HUDEP-2 (cell line): ENCODE results near the gene GRIP2.

Source experiments
- DNase-seq, 76 experiments: peaks; one replicate each; lab custom pipeline; 2025; ENCODE audit not compliant: unreplicated experiment in 76 of 76; lab: John Stamatoyannopoulos, UW

Gene GRIP2

GRCh38 chr3:14508505-14508819 lies 31.7 kb downstream of the GRIP2 start:
- DNase-seq: no peak

DNA sequence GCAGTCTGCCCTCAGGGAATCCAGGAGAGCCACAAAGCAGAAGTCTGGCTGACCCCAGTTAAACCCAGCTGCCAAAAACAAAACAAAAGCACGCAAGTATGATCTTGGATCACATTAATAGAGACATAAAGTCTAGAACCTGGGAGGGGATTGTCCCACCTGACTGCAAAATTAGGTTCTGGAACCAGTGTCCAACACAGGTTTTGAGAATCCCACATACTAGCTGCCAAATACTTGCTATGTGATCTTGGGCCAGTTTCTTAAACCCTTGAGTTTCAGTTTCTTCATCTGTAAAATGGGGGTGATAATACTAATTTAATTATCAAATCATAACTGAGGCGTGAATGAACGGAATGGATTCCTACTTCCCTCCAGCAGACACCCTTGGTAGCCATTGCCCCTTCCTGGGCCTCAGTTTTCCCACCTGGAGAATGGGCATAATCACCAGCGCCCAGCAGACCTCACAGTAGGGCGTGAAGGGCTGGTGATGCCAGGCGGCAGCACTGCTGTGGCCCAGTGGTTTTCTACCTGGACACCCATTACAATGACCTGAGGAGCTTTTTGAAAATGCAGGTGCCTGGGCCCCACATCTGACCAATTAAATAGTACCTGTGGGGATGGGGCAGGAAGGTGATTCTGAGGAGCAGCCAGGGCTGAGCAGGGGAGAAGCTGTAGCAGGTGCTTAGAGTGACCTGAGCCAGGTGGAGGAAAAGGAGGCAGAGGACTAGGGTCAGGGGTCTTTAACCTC lies 32.2 kb downstream of the GRIP2 start:
- no peak for DNase-seq

DNA sequence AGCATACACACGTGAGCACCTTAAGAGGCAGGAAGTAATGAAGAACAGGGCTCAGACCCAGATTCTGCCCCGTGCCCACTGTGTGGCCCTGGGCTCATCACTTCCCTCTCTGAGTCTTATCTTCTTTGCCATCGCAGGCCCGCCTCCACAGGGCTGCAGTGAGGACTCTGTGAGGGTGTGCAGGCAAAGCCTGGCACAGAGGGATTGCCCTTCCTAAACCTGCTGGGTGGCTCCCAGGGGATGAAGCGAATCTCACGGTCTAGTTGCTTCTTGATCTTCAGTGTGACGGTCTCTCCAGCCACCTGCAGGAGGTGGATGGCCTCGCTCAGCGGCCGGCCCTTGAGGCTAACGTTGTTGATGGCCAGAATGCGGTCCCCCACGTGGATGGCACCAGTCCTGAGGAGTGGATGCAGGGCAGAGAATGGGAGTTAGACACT lies 32.8 kb downstream of the GRIP2 start:
- no peak for DNase-seq

GRCh38 chr3:14506626-14507304 lies 33.4 kb downstream of the GRIP2 start:
- no peak for DNase-seq

DNA sequence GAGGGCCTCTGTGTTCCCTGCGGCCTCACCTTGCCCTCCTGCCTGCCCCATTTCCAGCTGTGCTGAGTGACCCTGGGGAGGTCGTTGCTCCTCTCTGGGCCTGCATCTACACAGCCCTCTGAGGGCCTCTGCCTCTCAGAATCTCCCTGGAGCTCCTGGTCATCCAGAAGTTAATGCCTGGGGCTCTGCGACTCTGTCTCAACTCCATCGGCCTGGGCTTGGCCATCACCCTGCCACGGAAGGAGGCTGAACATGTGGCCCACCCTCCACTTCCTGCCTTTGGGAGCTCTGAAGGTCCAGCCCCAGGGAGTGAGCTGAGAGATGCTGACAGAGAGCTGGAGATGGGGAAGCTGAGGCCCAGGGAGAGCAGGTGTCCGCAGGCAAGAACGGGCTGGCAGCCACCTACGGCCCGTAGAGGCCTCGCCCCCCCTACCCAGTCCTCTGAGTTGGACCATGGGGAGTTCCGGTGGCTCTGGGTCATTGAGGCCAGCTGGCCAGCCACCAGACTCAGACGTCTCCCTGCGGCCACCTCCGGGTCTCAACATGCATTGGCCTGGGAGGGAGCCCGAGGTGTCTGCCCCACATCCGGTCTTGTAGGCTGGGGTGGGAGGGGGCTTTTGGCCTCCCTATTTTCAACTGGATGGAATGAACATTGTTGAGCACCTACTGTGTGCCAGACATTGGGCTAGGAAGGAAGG lies 34.2 kb downstream of the GRIP2 start:
- no peak for DNase-seq

- no peak for DNase-seq
Observed at GRCh38 chr3:14505001-14505802, 34.9 kb downstream of the GRIP2 start.

- DNase-seq: no peak
Observed at GRCh38 chr3:14503706-14504065, 36.5 kb downstream of the GRIP2 start.

DNA sequence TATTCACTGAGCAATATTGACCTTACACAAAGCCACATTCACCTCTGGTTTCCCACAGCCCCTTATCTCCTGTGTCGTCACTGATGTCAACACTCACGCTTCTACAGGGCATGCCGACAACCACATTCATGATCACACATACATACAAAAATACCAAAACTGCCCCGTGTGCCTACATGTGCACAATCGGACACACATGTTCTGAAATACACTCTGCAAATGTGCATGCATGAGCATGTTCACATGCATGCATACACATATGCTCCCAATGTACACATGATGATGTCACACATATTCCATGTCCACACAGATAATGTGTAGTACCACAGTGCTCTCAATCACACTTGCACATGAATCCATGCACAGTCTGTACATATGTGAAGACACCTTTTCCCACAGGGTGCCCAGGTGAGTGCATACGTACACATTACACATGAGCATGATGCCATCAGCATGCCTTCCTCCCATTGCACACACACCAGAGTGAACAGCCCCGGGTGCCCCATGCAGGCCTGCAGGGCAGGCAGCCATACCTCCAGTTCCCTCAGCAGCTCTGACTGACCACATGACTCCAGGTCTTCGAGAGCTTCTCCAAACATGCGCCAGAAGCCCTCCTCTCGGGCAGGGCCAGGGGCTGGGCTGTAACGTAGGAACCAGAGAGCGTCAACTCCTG lies 37.0 kb downstream of the GRIP2 start:
- no peak for DNase-seq

DNA sequence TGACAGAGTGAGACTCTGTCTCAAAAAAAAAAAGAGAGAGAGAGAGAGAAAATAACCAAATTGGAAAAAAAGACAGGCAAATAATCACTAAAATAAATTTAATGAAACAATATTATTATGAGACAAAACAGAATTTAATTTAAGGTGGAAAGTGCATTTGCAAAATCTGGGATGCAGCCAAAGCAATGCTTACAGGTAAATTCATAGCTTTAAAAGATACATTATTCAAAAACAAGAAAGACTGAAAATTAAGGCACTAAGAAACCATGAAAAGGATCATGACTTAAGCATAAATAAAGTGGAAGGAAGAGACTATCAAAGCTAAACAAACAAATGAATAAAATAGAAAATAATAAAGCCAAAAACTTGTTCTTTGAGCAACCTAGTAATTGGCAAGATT lies 37.7 kb downstream of the GRIP2 start:
- DNase-seq: no peak

GRCh38 chr3:14497321-14497720 lies 42.8 kb downstream of the GRIP2 start:
- no peak for DNase-seq

GRCh38 chr3:14496351-14496750 lies 43.8 kb downstream of the GRIP2 start:
- DNase-seq: no peak

DNA sequence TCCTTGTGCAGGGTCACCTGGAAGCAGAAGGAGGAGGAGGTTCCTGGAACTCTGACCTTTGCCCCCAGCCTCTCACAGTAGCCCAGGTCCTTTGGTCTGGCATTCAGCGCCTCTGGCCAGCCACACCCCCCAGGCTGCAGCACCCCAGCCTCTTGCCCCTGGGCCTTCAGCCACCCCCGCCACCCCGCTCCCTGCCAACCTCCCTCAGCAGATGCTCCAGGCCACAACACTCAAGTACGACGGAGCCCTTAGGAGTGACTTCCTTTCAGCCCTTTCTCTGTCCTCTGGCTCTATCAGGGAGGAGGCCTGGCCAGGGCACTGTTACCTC lies 45.2 kb downstream of the GRIP2 start:
- DNase-seq: no peak

GRCh38 chr3:14494279-14494972 lies 45.7 kb downstream of the GRIP2 start:
- DNase-seq: no peak

- DNase-seq: no peak
Observed at GRCh38 chr3:14492948-14493881, 46.9 kb downstream of the GRIP2 start.

GRCh38 chr3:14491396-14492190 lies 48.5 kb downstream of the GRIP2 start:
- no peak for DNase-seq

- DNase-seq: no peak
Observed at GRCh38 chr3:14490831-14491230, 49.3 kb downstream of the GRIP2 start.

GRCh38 chr3:14490255-14490654 lies 49.9 kb downstream of the GRIP2 start:
- DNase-seq: no peak

DNA sequence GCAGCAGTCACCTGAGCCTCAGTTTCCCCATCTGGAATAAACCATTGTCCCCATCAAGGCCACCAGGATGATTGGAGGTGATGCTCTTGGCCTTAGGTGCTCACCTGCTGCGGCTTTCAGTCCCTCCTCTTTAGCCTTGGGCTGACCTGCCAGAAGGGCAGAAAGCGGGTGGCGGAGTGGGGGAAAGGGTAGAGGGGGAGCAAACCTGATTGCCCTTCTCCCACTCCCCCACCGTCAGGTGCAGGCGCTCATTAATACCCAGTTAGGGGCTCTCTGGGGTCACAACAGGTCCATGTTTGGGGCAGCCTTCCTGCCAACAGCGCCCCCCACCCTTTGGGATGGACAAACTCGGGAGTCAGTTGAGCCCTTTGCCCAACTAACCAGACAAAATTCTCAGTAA lies 50.5 kb downstream of the GRIP2 start:
- no peak for DNase-seq
